HL-60/S4 (cell line): ENCODE measurements around the gene ADARB2.
"Not testable (repeated sequence)": the region's sequence is repeated elsewhere in the genome, so short reads cannot be mapped to it uniquely, and the experiment has no call there.

Experiments used
- in situ Hi-C: fragments of 300-500 bp; cut with MboI; formaldehyde crosslinking; loops from 2 replicates; pipeline ENCODE4 v1.14.3; 2022; ENCODE audit warnings: low sequenced_read_pairs

ADARB2 gene

GRCh38 chr10:1169981-1170866 is 567.1 kb downstream of the ADARB2 start:
- in situ Hi-C loops, result no loop called here

- in situ Hi-C loops, result no loop called here
Observed at GRCh38 chr10:1169186-1169885, 568.0 kb downstream of the ADARB2 start.

GRCh38 chr10:1168763-1169162 is 568.6 kb downstream of the ADARB2 start:
- in situ Hi-C loops, result no loop called here

DNA sequence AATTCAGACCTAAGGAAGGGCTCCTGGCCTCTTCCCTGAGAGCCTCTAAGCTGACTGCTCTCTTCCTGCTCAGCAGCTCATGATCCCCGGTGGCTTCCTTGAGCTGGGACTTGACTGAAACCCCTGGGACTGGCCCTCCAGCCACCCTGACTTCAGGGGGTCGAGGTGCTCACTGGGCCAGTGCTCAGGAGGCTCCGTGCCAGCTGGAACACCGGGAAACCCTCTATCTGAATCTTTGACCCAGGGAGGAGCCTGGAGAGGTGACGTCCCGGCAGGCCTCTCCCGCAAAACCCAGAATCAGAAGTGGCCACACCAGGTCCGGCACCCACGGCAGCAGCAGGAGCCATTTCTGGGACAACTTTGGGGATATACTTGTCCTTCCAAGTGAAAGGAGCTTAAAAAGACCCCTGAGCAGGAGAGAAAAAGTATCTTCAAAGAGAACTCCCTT is 570.5 kb downstream of the ADARB2 start:
- in situ Hi-C loops, result no loop called here

- in situ Hi-C loops, result no loop called here
Observed at GRCh38 chr10:1166101-1166827, 571.1 kb downstream of the ADARB2 start.

DNA sequence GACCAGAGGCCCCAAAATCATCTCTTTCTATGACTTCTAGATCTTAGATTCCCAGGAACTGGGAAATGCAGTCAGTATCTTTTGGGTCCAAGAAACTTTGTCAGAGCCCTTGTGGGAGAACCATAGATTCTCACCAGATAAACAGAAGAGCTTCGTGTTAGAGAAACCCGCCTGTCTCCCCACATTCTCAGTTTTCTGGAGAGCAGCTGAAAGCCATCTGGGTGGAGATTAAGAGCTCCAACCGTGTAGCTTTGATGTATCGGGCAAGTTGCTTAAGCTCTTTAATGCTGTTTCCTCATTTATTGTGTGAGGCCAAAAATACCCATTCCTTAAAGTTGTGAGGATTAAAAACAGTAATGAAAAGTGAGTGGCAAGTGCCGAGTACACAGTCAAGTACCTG is 573.5 kb downstream of the ADARB2 start:
- in situ Hi-C loops, result no loop called here

DNA sequence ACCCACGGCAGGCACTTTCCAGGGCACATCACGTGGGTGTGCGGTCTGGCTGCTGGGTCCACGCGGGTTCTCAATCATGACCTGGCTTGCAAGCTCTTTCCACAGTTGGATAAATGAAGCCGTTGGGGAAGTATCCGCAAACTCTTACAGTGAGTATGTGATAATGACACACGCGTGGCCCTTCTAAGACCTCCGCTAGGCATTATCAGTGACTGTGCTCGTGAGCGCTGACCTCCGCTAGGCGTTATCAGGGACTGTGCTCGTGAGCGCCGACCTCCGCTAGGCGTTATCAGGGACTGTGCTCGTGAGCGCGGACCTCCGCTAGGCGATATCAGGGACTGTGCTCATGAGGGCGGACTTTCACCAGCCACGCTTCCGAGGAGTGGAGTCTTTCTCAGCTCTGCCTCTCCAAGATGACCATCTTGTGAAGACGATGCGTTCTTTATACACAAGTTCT is 574.1 kb downstream of the ADARB2 start:
- in situ Hi-C loops, result no loop called here

GRCh38 chr10:1162481-1163203 is 574.7 kb downstream of the ADARB2 start:
- in situ Hi-C loops, result no loop called here

- in situ Hi-C loops, result not testable (repeated sequence)
Observed at GRCh38 chr10:1161315-1161673, 576.0 kb downstream of the ADARB2 start.

GRCh38 chr10:1160561-1161314 is 576.6 kb downstream of the ADARB2 start:
- in situ Hi-C loops, result no loop called here

DNA sequence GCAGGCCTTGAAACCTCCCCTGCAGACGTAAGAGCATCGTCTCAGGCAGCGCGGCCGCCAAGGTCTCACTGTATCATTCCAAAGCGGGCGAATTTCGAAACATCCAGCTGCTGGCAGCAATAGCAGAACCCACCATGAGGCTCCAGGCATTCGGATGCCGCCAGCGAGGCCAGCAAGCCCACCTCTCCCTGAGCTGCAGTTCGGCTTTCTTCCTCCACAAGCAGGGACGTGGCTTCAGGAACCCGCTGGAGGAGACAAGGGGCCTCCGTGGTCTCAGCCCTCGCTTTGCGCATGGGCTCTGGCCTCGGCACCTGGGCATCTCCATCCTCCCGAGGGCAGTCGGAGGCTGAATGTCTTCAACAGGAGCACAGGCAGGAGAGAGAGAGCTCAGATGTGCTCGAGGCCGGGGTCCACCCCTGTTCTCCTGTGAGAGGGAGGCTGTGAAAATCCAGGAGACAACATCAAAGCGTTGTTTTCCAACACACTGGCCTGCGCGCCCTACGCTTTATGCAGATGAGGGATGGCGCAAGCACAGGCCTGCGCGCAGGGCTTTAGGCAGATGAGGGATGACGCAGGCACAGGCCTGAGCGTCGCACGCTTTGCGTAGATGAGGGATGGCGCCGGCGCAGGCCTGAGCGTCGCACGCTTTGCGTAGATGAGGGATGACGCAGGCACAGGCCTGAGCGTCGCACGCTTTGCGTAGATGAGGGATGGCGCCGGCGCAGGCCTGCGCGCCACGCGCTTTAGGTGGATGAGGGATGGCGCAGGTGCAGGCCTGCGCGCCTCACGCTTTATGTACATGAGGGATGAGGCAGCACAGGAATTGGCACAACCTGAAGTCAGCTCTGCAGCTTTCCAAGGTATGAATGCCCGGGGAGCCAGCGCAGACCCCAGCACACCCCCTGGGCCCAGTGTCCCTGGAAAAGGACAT is 577.9 kb downstream of the ADARB2 start:
- in situ Hi-C loops, result no loop called here

DNA sequence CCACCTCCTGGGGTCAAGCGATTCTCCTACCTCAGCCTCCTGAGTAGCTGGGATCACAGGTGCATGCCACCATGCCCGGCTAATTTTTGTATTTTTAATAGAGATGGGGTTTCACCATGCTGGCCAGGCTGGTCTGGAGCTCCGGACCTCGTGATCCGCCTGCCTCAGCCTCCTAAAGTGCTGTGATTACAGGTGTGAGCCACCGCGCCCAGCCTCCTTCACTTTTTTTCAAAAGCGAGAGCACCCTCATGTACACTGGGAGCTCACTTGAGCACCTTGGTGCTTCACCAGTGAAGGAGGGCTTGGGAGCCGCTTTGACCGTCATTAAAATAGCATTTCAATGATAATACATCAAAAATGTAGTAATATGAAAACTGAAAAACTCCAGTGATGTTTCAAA is 578.8 kb downstream of the ADARB2 start:
- in situ Hi-C loops, result not testable (repeated sequence)

DNA sequence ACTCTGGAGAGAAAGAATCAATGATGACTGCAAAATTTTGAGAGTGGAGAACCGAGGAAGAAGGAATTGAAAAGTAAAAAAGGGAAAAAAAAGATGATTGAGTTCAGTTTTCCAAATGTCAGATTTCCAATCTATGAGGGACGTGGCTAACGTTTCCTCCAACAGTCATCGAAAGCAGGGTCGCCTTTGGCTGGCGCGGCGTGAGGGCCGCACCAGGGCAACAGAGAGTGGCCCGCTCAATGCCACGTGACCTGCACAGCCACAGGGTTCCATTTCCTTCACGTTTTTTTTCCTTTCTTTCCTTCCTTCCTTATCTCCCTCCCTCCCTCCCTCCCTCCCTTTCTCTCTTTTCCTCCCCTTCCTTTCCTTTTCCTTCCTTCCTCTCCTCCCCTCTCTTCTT is 579.3 kb downstream of the ADARB2 start:
- in situ Hi-C loops, result no loop called here

DNA sequence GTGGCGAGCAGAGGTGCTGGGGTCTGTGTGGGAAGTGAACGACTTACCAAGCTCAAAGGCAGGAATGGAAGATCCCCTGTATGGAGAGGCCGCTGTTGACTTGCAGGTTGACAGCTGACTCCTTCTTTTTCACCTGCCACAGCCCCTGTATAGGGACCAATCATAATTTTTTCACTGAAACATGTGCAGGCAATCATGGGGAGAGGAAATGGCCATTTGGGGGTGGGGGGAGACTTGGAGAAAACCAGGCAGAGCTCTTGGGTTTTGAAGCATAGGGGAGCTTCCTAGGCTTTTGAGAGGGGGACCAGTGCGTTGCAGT is 579.8 kb downstream of the ADARB2 start:
- in situ Hi-C loops, result no loop called here

- in situ Hi-C loops, result no loop called here
Observed at GRCh38 chr10:1156921-1157614, 580.3 kb downstream of the ADARB2 start.

DNA sequence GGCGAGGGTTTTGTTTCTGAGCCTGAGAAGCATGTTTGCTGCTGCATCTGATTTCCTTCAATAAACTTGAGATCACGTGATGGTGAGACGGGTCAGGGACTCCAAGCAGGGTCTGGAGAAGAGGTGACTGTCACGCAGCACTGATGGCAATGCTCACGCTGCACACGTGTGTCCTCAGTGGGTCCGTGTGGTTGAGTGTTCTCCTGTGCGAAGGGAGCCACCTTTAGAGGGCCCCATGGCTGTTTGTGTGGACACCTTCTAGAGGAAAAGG is 580.8 kb downstream of the ADARB2 start:
- in situ Hi-C loops, result no loop called here

GRCh38 chr10:1155791-1156615 is 581.3 kb downstream of the ADARB2 start:
- in situ Hi-C loops, result no loop called here
